PFSK-1 (cell line): ENCODE measurements around the gene PRKCE.

Source experiments
- REST ChIP-seq, 2 experiments: IDR thresholded peaks; 2 replicates each; pipeline versions ENCODE4 v1.6.1 to v1.8.0; 2011 to 2012; ENCODE audit warnings: low read depth in 2 of 2, low read length in 2 of 2, control low read depth in 1 of 2, inconsistent platforms in 1 of 2, mild to moderate bottlenecking in 1 of 2, moderate library complexity in 1 of 2; ENCODE audit not compliant: insufficient read depth in 1 of 2
- SIN3A ChIP-seq: IDR thresholded peaks from 2 replicates; pipeline ENCODE4 v1.6.1; 2012; ENCODE audit warnings: mild to moderate bottlenecking, low read length, moderate library complexity, borderline replicate concordance; ENCODE audit not compliant: insufficient read depth

GRCh38 chr2:45994060-45994459 is 342.6 kb downstream of the PRKCE start:
- TF ChIP-seq REST (IDR thresholded peaks at IDR 0.05; ENCODE audit: insufficient read depth in 1 of 2, low read depth in 2 of 2, low read length in 2 of 2) (no peak), SIN3A (no peak)
